ENCODE data around the gene SOX5. TPM values are rescaled to one million over a fixed set of nuclear protein-coding genes. Genes with fewer than 3 reads are reported as not detected.

Gene SOX5
- total and polyA plus RNA-seq, 12 donors, result 0.47 to 10.4 (median 1.9) TPM

- no peak overlapping the region for H3K27ac ChIP-seq
- H3K4me1 ChIP-seq (replicated peaks in 1 of 2), result no peaks in the 10 kb centered on the region
- intact Hi-C loops (cut with DNase I), result no loop called here
- WGBS, 4 donors, result 65 to 78% (median 69%) methylated on average over 2 of the region's 2 CpGs
- no peaks in the 10 kb centered on the region for H3K36me3 ChIP-seq (replicated peaks in 1 of 2)
- H3K27me3 ChIP-seq, result no peaks in the 10 kb centered on the region
- no peak overlapping the region for H3K4me3 ChIP-seq
- H3K9me3 ChIP-seq (replicated peaks in 1 of 3), result no peaks in the 10 kb centered on the region
- DNase-seq, result no peak
- TF ChIP-seq POLR2A (IDR thresholded peaks at IDR 0.05) (no peak), CTCF (IDR thresholded peaks at IDR 0.05) (no peak)
Observed at GRCh38 chr12:23767834-23768233, 181.6 kb downstream of the SOX5 start.

- no peaks in the 10 kb centered on the region for H3K36me3 ChIP-seq (replicated peaks in 1 of 2)
- no peaks in the 10 kb centered on the region for H3K9me3 ChIP-seq (replicated peaks in 1 of 3)
- no peaks in the 10 kb centered on the region for H3K4me1 ChIP-seq (replicated peaks in 1 of 2)
- intact Hi-C loops (cut with DNase I), result no loop called here
- H3K4me3 ChIP-seq, result no peak overlapping the region
- 70 to 81% (median 75%) methylated on average over 1 of the region's 1 CpG for WGBS, 4 donors
- H3K27ac ChIP-seq, result no peak overlapping the region
- TF ChIP-seq POLR2A (IDR thresholded peaks at IDR 0.05) (no peak), CTCF (IDR thresholded peaks at IDR 0.05) (no peak)
- H3K27me3 ChIP-seq, result no peaks in the 10 kb centered on the region
- DNase-seq, result no peak
Observed at GRCh38 chr12:23763724-23764123, 185.7 kb downstream of the SOX5 start.

- no peak for TF ChIP-seq POLR2A (IDR thresholded peaks at IDR 0.05)
- no peak for TF ChIP-seq CTCF (IDR thresholded peaks at IDR 0.05)
- no peaks in the 10 kb centered on the region for H3K9me3 ChIP-seq (replicated peaks in 1 of 3)
- 69 to 90% (median 73%) methylated on average over 1 of the region's 1 CpG for WGBS, 4 donors
- H3K27me3 ChIP-seq, result no peaks in the 10 kb centered on the region
- H3K4me1 ChIP-seq (replicated peaks in 1 of 2), result no peaks in the 10 kb centered on the region
- DNase-seq, result no peak
- H3K36me3 ChIP-seq (replicated peaks in 1 of 2), result no peaks in the 10 kb centered on the region
- H3K27ac ChIP-seq, result no peak overlapping the region
- no peak overlapping the region for H3K4me3 ChIP-seq
- intact Hi-C loops (cut with DNase I), result no loop called here
Observed at GRCh38 chr12:23760495-23760894, 189.0 kb downstream of the SOX5 start.

GRCh38 chr12:23758608-23759007 is 190.9 kb downstream of the SOX5 start:
- Histone ChIP-seq H3K9me3 (replicated peaks in 1 of 3) (no peaks in the 10 kb centered on the region), H3K27ac (no peak overlapping the region), H3K27me3 (no peaks in the 10 kb centered on the region), H3K4me3 (no peak overlapping the region), H3K4me1 (replicated peaks in 1 of 2) (no peaks in the 10 kb centered on the region), H3K36me3 (replicated peaks in 1 of 2) (no peaks in the 10 kb centered on the region)
- DNase-seq, result no peak
- TF ChIP-seq CTCF (IDR thresholded peaks at IDR 0.05) (no peak), POLR2A (IDR thresholded peaks at IDR 0.05) (no peak)
- 83 to 94% (median 87%) methylated on average over 3 of the region's 3 CpGs for WGBS, 4 donors
- intact Hi-C loops (cut with DNase I), result no loop called here

Data from adrenal gland (tissue), 12 donors.